ENCODE data around the gene CDH13.

CDH13 gene

GRCh38 chr16:82628711-82629110 lies 1.9 kb downstream of the CDH13 start:
- no peak for DNase-seq

GRCh38 chr16:82629441-82630027 lies 2.8 kb downstream of the CDH13 start:
- DNase-seq = no peak

- DNase-seq = no peak
Observed at GRCh38 chr16:82630219-82630618, 3.5 kb downstream of the CDH13 start.

GRCh38 chr16:82630688-82631087 lies 3.9 kb downstream of the CDH13 start:
- DNase-seq = no peak

GRCh38 chr16:82631701-82632685 lies 5.2 kb downstream of the CDH13 start:
- no peak for DNase-seq

GRCh38 chr16:82633964-82634600 lies 7.3 kb downstream of the CDH13 start:
- DNase-seq = no peak

GRCh38 chr16:82634955-82635610 lies 8.3 kb downstream of the CDH13 start:
- no peak for DNase-seq

- DNase-seq = no peak
Observed at GRCh38 chr16:82636485-82636884, 9.7 kb downstream of the CDH13 start.

- DNase-seq = no peak
Observed at GRCh38 chr16:82636958-82637357, 10.2 kb downstream of the CDH13 start.

GRCh38 chr16:82638095-82638798 lies 11.5 kb downstream of the CDH13 start:
- peak; percentile 20 for DNase-seq

- DNase-seq = no peak
Observed at GRCh38 chr16:82639263-82639662, 12.5 kb downstream of the CDH13 start.

GRCh38 chr16:82639666-82640336 lies 13.0 kb downstream of the CDH13 start:
- peak; percentile 56 for DNase-seq

GRCh38 chr16:82641336-82641984 lies 14.7 kb downstream of the CDH13 start:
- no peak for DNase-seq

GRCh38 chr16:82643136-82643535 lies 16.4 kb downstream of the CDH13 start:
- DNase-seq = peak; percentile 35

- no peak for DNase-seq
Observed at GRCh38 chr16:82643936-82644630, 17.3 kb downstream of the CDH13 start.

GRCh38 chr16:82646504-82646903 lies 19.7 kb downstream of the CDH13 start:
- no peak for DNase-seq

GRCh38 chr16:82649766-82650165 lies 23.0 kb downstream of the CDH13 start:
- no peak for DNase-seq

- DNase-seq = no peak
Observed at GRCh38 chr16:82650804-82651203, 24.0 kb downstream of the CDH13 start.

- DNase-seq = no peak
Observed at GRCh38 chr16:82651921-82652601, 25.3 kb downstream of the CDH13 start.

- DNase-seq = no peak
Observed at GRCh38 chr16:82652826-82653225, 26.1 kb downstream of the CDH13 start.

Data from NCI-H1092 treated with DMSO at 0.1 percent for 48 hours (cell line).